ENCODE data around the gene ERN2.

ERN2 gene

DNA sequence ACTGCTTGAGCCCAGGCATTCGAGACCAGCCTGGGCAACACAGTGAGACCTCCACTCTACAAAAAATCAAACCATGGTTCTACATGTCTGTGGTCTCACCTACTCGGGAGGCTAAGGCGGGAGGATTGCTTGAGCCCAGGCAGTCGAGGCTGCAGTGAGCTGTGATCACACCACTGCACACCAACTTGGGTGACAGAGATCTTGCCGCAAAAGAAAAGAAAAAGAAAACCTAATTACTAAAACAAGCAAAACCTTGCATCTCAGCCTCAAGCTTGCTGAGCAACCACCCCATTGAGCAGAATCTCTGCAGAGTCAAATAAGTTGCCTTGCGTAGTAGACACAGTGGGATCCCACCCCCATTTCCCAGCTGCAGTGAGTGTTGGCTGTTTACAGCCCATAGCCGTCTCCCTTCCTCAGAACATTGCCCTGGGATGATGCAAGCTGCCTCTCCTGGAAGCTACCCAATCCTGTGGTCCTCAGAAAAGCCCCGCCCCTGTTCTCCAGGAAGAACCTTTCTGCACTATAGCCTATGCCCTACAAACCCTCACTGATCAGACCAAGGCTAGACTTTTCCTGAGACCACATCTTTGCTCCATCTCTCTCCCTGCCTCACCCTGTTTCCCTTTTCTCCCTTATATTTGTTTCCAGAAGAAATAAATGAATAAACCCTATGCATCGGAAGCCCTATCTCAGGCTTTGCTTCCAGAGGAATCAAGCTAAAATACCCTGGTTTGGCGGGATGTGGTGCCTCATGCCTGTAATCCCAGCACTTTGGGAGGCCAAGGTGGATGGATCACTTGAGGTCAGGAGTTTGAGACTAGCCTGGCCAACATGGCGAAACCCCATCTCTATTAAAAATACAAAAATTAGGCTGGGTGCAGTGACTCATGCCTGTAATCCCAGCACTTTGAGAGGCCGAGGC is 16.7 kb upstream of the ERN2 start:
- H3K36me3 ChIP-seq (replicated peaks; ENCODE audit: insufficient read depth, low read length) = no peaks in the 10 kb centered on the region
- no peak overlapping the region for H2AFZ ChIP-seq (ENCODE audit: low read length)
- no peak overlapping the region for H3K27ac ChIP-seq (ENCODE audit: low read length)
- H3K4me3 ChIP-seq (ENCODE audit: low read length) = no peak overlapping the region
- H3K79me2 ChIP-seq (ENCODE audit: low read length) = no peaks in the 10 kb centered on the region
- no peak overlapping the region for H3K9ac ChIP-seq (ENCODE audit: low read length)
- no peak for TF ChIP-seq EZH2phosphoT487 (IDR thresholded peaks at IDR 0.05; ENCODE audit: low read length)
- TF ChIP-seq, protein P1, sequence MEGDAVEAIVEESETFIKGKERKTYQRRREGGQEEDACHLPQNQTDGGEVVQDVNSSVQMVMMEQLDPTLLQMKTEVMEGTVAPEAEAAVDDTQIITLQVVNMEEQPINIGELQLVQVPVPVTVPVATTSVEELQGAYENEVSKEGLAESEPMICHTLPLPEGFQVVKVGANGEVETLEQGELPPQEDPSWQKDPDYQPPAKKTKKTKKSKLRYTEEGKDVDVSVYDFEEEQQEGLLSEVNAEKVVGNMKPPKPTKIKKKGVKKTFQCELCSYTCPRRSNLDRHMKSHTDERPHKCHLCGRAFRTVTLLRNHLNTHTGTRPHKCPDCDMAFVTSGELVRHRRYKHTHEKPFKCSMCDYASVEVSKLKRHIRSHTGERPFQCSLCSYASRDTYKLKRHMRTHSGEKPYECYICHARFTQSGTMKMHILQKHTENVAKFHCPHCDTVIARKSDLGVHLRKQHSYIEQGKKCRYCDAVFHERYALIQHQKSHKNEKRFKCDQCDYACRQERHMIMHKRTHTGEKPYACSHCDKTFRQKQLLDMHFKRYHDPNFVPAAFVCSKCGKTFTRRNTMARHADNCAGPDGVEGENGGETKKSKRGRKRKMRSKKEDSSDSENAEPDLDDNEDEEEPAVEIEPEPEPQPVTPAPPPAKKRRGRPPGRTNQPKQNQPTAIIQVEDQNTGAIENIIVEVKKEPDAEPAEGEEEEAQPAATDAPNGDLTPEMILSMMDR (IDR thresholded peaks at IDR 0.05; ENCODE audit: low read length) = no peak
- TF ChIP-seq EZH2 (optimal IDR thresholded peaks at IDR 0.05; ENCODE audit: low read depth, low read length) = no peak
- no peak for DNase-seq
- no peaks in the 10 kb centered on the region for H4K20me1 ChIP-seq (ENCODE audit: insufficient read depth, low read length)
- no peaks in the 10 kb centered on the region for H3K9me2 ChIP-seq (replicated peaks; ENCODE audit: insufficient read depth, low read length)
- no peaks in the 10 kb centered on the region for H3K4me1 ChIP-seq (ENCODE audit: low read length)
- H3K4me2 ChIP-seq (ENCODE audit: low read depth, low read length) = no peak overlapping the region
- no peaks in the 10 kb centered on the region for H3F3A ChIP-seq (ENCODE audit: insufficient read depth, low read length)
- H3K27me3 ChIP-seq (replicated peaks; ENCODE audit: insufficient read depth, low read length) = no peaks in the 10 kb centered on the region
- H3K9me3 ChIP-seq (replicated peaks; ENCODE audit: insufficient read depth, low read length) = no peaks in the 10 kb centered on the region

DNA sequence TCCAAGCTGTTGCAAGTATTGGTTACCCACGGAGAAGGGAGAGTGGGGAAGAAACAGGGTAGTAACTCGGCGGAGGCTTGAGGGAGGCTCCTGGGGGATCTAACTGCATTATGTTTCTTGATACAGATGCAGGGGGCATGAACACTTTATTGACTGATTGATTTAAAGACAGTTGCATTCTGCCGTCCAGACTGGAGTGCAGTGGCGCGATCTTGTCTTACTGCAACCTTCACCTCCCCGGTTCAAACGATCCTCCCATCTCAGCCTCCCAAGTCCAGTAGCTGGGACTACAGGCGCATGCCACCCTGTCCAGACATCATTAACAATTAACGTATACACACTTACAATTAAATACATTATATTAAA is 15.1 kb upstream of the ERN2 start:
- Histone ChIP-seq H3K9me2 (replicated peaks; ENCODE audit: insufficient read depth, low read length) (no peaks in the 10 kb centered on the region), H3K9ac (ENCODE audit: low read length) (no peak overlapping the region), H3K4me1 (ENCODE audit: low read length) (no peaks in the 10 kb centered on the region), H3K27ac (ENCODE audit: low read length) (no peak overlapping the region), H3K27me3 (replicated peaks; ENCODE audit: insufficient read depth, low read length) (no peaks in the 10 kb centered on the region), H3K4me3 (ENCODE audit: low read length) (no peak overlapping the region; the same call in 1 of the 2 replicates), H3K79me2 (ENCODE audit: low read length) (no peaks in the 10 kb centered on the region), H2AFZ (ENCODE audit: low read length) (peak overlapping the region; percentile 67), H3F3A (ENCODE audit: insufficient read depth, low read length) (no peaks in the 10 kb centered on the region), H3K4me2 (ENCODE audit: low read depth, low read length) (no peak overlapping the region; the same call in 1 of the 2 replicates), H4K20me1 (ENCODE audit: insufficient read depth, low read length) (no peaks in the 10 kb centered on the region), H3K9me3 (replicated peaks; ENCODE audit: insufficient read depth, low read length) (no peaks in the 10 kb centered on the region), H3K36me3 (replicated peaks; ENCODE audit: insufficient read depth, low read length) (no peaks in the 10 kb centered on the region)
- DNase-seq = no peak
- TF ChIP-seq, protein P1 (IDR thresholded peaks at IDR 0.05; ENCODE audit: low read length) = no peak
- TF ChIP-seq EZH2 (optimal IDR thresholded peaks at IDR 0.05; ENCODE audit: low read depth, low read length) = no peak
- TF ChIP-seq EZH2phosphoT487 (IDR thresholded peaks at IDR 0.05; ENCODE audit: low read length) = no peak

DNA sequence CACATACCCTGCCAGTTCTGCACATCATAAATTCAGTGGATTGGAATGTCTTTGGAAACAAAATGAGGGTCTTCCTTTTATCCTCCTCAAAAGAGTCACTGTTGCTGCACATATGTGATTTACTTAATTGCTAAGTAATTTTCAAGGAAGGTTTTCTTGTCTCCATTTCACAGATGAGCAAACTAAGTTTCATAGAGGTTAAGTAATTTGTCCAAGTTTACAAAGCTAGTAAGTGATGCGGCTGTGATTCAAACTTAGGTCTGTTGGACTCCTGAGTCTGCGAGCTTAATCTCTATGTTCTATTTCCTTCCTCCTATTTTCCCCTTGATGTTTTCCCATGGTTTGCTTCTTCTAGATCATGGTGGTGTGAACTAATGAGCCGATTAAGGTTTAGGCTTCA is 13.7 kb upstream of the ERN2 start:
- Histone ChIP-seq H3K4me2 (ENCODE audit: low read depth, low read length) (no peak overlapping the region), H3K9me3 (replicated peaks; ENCODE audit: insufficient read depth, low read length) (no peaks in the 10 kb centered on the region), H4K20me1 (ENCODE audit: insufficient read depth, low read length) (no peaks in the 10 kb centered on the region), H3K9ac (ENCODE audit: low read length) (no peak overlapping the region), H3K4me1 (ENCODE audit: low read length) (no peaks in the 10 kb centered on the region), H3F3A (ENCODE audit: insufficient read depth, low read length) (no peaks in the 10 kb centered on the region), H3K27me3 (replicated peaks; ENCODE audit: insufficient read depth, low read length) (no peaks in the 10 kb centered on the region), H3K4me3 (ENCODE audit: low read length) (no peak overlapping the region), H3K79me2 (ENCODE audit: low read length) (no peaks in the 10 kb centered on the region), H3K27ac (ENCODE audit: low read length) (no peak overlapping the region), H2AFZ (ENCODE audit: low read length) (no peak overlapping the region), H3K36me3 (replicated peaks; ENCODE audit: insufficient read depth, low read length) (no peaks in the 10 kb centered on the region), H3K9me2 (replicated peaks; ENCODE audit: insufficient read depth, low read length) (no peaks in the 10 kb centered on the region)
- no peak for DNase-seq
- TF ChIP-seq EZH2 (optimal IDR thresholded peaks at IDR 0.05; ENCODE audit: low read depth, low read length) = no peak
- no peak for TF ChIP-seq EZH2phosphoT487 (IDR thresholded peaks at IDR 0.05; ENCODE audit: low read length)
- TF ChIP-seq, protein P1 (IDR thresholded peaks at IDR 0.05; ENCODE audit: low read length) = no peak

All from MM.1S (cell line).